GM12892 (cell line): ENCODE data around the gene SPIRE1.

ENCODE experiments used
- POLR2A ChIP-seq: IDR thresholded peaks from 2 replicates; pipeline ENCODE4 v1.6.1; 2011; ENCODE audit warnings: low read depth, low read length, control low read depth
- POLR2AphosphoS5 ChIP-seq: IDR thresholded peaks from 2 replicates; pipeline ENCODE4 v1.6.1; 2011; ENCODE audit warnings: low read depth, low read length, control low read depth
- TAF1 ChIP-seq: IDR thresholded peaks from 2 replicates; pipeline ENCODE4 v1.6.1; 2011; ENCODE audit warnings: low read depth, mild to moderate bottlenecking, control low read depth, low read length, borderline replicate concordance

GRCh38 chr18:12421732-12422131 lies 236.2 kb downstream of the SPIRE1 start:
- TF ChIP-seq POLR2A (no peak), TAF1 (no peak), POLR2AphosphoS5 (no peak)
